NCI-H1092 (cell line): ENCODE measurements around the gene DTNBP1.

Experiments used
- DNase-seq: peaks from one replicate; lab custom pipeline; 2025; lab: John Stamatoyannopoulos, UW

Gene DTNBP1

DNA sequence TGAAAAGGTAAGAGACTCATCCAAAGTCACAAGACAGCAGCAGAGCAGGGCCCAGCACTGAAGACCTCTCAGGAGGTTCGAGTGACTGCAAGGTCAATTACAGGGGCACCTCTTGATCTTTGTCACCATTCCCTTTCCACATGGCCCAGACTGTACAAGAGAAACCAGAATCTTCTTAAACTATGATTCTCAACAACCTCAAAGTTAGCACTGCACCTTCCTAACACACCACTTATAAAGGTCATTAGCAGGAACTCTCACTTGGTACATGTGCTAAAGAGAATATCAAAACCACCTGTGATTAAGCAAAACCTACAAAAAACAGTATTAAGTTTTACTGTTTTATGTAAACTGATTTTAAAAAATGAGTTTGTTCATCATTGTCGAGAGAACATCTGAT lies 70.2 kb downstream of the DTNBP1 start:
- DNase-seq = no peak

DNA sequence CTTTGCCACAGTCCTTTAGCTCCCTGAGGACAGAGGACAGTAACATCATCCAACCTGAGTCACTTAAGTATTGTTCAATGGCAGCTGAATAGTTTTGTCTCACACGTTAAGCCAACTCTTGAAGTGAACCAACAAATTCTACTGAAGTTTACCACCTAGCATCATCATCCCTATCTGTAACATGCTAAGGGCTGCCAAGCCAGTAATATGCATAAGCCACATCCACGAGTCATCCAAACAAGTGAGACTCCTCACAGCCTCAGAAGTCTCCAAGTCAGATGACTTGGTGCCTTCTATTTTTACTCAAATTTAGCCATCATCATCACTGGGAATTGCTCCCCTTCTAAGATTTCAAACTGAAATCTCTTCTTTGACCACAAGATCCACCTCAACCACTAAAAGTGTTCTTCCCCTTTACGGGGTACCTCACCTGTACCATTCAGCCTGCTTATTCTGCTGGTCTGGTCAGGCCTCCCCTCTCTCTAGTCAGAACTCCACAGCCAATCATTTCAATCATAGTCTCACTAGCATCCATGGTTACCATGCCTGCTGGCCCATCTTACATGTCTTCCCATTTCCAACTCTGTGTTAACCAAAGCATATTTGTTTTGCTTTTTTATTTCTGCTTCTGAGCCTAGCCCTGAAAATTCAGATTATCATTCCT lies 73.7 kb downstream of the DTNBP1 start:
- DNase-seq = no peak

DNA sequence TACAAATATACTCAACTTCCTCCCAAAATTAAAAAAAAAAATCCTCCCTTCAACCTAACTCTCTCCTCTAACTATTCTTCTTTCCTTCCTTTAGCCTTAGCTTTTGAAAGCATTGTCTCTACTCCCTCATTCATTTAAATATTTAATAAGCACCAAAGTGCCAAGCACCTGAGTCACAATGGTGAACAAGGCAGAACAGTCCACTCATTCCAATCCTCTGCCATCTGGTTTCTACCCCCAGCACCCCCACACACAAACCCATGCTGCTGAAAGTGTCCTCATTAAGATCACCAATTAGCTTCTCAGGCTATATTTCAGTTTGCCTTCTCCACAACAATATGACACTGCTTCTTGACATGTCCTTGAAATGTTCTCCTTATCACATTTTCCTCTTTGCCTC lies 76.3 kb downstream of the DTNBP1 start:
- DNase-seq = no peak

DNA sequence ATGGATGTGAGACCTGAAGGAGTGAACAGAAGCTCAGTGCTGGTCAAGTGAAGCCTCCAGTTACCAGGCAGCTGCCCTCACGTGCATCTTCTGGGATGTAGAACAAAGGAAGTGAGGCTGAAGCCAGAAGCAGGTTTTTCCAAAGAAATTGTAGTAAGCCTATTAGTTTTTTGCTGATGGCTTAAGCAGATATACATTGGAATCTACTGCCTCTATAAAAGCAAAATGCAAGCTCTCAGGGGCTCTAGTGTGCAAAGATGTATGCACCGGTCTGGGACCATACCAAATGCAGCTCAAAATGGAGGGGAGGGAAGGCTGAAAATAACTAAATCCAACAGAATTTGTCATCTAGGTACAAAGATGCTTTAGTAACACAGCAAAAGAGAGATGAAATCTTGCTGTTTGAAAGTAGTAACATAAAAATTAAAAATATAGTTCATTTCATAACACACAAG lies 77.0 kb downstream of the DTNBP1 start:
- DNase-seq = no peak

DNA sequence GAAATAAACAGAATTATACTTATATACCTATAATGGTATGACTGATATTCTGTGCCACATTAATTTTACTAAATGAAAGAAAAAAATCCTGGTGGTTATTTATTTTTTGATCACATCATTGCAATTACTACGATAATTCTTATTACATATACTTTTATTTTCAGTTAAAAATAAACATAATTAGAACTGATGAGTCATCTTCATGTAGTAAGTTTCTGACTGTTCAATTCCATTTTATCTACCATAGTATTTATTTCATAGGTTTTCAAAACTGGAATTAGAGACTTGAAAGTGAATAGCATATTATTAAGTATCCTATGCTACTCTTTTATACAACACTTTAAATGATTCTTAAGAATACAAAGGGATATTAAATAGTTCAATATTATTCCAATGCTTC lies 80.3 kb downstream of the DTNBP1 start:
- DNase-seq = no peak

DNA sequence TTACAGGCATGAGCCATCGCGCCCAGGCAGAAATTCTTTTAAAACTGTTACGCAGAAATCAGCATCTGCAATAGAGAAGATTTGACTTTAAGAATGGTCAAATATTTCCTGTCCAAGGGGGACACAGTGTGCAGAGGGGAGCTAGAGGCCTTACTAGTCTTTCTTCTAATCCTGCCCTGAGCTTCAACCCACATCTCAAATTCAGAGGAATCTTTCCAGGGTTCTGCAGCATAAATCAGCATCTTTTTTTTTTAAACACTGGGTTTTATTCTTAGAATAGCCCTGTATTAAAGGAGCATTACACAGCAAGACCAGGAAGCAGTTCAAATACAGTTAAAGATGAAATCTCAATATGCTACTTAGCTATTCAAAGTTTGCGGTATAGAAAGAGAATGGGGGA lies 81.1 kb downstream of the DTNBP1 start:
- DNase-seq = no peak

DNA sequence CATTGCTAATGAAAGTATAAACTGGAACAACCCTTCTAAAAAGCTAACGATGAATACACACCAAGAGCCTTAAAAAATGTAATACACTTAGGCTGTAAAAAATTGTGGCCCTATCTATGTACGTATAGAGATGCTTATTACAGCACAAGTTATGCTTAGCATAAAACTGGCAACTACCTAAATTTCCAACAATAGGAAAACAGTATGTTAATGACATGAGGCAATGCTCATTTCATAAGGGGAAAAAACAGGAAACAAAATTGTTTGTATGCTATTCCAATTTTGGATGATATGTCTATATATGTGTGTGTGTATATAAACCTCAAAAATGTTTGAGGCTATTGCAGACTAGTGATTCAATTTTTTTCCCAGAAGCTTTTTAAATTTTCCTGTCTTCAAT lies 82.5 kb downstream of the DTNBP1 start:
- no peak for DNase-seq

DNA sequence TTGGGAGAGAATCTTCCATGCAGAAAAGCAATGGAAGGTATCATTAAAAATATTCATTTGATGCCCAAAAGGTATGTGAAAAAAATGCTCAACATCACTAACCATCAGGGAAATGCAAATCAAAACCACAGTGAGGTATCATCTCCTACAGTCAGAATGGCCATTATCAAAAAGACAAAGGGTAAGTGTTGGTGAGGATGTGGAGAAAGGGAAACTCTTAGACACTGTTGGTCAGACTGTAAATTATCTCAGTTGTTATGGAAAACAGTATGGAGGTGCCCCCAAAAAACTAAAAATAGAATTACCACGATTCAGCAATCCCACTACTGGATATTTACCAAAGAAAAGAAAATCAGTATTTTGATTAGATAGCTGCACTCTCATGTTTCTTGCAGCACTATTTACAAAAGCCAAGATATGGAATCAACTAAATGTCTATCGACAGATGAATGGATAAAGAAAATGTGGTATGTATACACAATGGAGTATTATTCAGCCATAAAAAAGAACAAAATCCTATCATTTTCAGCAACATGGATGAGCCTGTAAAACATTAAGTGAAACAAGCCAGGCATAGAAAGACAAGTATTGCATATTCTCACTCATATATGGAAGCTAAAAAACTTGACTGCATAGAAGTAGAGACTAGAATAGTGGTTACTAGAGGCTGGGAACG lies 84.0 kb downstream of the DTNBP1 start:
- DNase-seq = no peak

DNA sequence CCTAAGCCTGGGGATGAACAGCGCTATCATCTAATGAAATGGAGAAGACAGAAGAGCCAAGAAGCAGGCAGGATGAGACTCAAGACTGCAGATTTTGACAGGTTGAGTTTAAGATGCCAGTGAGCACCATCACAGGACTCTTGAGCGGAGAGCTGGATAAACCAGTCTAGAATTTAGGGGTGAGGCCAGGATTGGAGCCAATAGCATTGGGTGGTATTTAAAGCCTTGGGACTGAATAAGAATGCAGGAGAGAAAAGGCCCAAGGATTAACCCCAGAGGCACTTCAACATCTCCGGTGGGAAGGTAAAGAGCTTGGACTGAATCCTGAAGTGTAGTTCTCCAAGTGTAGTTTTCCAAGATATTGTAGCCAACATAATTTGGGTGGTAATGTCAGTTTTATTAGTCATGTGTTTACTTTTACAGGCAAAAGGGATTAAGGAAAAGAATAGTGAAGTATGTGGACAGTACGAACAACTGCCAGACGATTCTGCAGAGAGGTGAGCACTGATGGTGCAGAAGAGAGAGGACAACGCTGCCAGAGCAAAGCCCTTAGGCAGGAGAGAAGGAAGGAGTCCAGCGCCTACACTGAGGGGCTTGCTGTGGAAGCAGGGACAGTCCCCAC lies 85.2 kb downstream of the DTNBP1 start:
- DNase-seq = no peak

DNA sequence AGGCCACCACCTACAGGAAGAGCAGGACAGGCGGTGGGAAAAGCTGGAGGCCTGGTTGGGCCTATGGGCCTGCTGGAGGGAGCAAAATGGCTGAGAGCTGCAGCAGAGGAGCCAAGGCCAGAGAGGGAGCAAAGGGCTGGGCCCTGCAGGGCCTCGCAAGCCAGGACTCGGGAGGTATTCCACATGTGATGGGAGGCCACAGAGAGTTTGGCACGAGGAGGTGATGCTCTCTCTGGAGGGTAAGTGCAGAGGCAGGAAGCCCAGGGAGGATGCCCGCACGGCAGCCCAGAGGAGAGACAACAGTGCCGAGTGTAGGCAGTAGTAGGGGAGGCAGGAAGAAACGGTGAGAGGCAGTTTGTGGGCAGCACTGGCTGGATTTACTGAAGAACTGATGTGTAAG lies 85.7 kb downstream of the DTNBP1 start:
- DNase-seq = no peak

DNA sequence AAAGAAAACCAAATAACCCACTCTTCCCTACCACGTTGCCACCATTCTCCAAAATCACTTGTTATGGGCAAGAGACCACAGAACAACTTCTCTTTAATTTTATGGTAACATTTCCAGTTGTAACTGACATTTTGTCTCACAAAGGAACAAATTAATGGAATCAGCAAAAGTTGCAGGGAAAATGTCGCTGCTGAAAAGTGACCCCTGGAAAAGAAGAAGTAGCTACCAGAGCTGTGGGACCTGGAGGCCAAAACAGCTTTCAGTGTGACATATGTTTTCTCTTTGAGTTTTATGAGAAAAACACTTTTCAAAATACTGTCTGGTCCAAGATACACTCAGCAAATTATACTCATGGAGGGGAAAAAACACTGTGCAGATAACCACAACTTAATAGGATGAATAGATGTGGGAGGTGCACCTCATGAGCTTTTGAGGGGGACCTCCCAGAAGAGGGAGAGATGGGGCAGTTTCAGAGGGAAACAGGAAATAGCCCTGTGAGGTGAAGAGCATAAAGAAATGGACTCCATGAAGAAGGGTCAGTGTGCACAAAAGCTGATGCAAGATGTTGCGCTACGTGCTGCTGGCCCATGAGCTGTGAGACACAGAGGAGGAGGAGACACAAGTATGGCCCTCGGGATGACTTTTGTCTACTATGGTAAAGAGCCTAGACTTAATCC lies 87.3 kb downstream of the DTNBP1 start:
- no peak for DNase-seq

DNA sequence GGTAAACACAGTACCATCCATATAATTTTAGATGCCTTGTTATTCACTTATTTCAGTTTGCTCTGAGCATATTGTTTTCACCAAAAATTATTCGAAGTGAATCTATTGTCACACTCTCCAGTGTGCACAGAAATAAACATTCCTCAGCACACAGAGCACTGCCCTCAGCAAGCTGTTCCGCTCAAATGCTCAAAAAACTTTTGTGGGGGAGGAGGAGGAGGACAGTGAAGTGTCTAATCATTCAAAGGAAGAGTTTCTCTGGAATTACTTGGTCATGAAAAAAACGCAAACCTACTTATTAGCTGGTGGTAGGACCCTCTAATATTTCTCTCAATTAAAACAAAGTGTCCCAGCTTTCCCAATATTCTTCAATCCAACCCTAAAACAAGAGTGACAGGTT lies 88.3 kb downstream of the DTNBP1 start:
- DNase-seq = no peak

DNA sequence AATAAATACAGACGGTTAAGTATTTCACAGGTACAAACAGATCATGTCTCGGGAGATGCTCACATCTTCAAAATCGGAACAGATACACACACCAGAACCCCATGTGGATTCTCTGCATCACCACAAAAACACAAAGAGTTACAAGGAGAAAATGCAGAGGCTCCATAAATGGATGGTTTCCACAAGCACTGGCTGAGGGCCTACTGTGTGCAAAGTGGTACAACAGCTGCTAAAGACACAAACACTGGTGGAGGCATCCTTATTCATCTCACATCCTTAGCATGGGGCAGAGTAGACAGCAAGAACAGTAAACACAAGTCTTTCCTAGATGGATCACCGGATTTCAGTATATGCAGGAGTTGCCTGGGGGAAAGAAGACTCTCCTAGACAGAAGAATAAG lies 88.8 kb downstream of the DTNBP1 start:
- DNase-seq = no peak

DNA sequence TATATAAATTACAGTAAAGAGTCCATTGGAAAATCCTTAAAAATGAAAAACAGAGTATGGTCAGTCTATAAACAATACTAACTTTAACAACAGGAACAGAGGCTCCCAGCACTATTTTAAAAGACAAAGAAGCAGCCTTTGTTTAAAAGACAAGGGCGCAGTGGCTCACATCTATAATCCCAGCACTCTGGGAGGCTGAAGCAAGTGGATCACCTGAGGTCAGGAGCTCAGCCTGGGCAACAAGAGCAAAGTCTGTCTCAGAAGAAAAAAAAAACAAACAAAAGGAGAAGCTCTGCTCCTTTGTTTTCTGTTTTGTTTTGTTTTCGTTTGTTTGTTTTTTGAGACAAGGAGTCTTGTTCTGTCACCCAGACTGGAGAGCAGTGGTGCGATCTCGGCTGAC lies 89.4 kb downstream of the DTNBP1 start:
- no peak for DNase-seq

DNA sequence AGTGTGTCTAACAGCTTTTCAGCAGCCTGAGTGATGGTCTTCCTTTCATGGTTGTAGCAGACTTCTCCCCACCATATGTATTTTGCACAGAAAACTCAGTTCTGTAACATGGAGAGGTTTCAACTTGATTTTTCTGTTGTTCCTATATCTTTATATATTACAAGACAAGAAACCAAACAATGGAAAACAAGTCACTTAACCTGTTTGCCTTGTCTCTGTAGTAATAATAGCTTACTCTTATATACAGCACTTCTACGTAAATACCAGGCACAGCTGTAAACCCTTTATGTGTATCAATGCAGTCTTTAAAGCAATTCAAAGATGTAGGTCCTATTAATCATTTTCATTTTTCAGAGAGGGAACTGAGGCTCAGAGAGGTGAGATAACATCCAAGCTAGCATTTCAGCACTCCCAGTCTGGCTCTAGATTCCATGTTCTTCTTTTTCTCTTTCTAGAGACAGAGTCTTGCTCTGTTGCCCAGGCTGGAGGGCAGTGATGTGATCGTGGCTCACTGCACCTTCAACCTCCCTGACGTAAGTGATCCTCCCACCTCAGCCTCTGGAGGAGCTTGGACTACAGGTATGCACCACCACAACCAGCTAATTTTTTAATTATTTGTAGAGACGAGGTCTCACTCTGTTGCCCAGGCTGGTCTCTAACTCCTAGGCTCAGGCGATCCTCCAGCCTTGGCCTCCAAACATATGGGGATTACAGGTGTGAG lies 90.4 kb downstream of the DTNBP1 start:
- DNase-seq = no peak

DNA sequence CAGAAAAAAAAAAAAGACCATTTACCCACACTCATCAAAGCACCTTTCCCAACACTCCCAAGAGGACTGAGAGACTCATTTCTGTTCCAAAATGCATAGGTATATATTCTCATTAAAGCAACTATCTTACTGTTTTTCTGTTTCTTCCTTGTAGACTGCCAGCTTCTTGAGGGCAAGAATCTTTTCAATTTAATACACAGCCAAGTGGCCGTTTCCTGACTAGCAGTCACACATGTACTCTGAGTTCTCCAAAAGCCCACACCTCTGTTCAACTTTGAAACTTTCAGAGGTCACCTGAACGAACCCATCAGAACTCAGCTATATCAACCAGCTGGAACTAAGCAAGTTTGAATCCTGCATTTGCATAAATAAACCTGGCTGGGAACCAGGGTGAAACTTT lies 92.7 kb downstream of the DTNBP1 start:
- DNase-seq = no peak

DNA sequence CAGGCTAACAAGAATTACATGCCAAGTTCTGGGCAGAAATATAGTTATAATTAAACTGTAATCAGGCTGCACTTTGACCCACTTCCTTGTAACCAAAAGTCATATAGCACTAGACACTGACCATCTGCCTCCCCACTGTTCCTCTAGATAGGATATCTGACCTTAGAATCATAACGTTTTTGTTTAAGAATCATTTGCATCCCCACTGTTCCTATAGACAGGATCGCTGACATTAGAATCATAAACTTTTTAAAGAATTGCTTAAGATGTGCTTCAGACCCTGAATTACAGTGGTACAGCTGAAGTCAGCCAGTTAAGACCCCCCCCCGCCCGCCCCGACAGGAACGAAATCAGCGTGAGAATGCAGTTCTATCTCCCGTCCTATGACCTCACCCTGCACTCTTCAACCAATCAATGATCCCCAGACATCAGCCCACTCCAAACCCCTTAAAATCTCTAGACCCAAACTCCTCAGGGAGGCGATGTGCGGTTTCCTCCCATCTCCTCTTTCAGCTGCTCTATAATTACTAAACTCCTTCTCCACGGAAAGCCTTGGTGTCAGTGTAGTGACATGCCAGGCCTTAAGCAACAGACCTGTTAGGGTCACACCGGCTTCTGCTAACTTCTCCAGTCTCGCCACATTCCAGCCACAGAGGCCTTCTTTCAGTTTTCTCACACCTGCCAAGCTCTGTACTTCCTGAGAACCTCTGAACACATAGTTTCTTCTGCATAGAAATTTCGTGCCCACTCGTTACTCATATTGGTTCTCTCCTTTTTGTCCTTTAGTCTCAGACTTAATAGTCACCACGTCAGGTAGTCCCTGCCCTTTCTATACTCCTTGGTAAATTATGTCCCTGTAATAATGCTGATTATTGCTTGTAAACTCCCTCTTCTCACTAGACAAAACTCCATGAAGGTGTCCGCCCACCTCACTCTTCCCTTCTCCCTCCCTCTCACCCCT lies 93.5 kb downstream of the DTNBP1 start:
- DNase-seq = no peak

DNA sequence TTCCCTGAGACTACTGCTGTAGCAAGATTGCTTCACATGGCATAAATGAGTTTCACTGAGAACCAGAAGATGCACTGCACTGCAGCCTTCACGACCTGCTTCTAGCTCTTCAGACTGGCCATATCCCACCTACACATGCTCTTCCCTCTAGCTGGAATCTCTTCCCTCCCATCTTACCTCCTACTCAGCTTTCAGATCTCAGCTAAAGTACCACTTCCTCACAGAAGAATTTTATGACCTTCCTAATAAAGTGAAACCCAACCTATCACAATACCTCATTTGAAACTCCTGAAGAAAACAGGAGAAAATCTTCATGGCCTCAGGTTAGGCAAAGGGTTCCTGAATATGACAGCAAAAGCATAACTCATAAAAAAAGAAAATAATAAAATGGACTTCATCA lies 99.9 kb downstream of the DTNBP1 start:
- DNase-seq = no peak

DNA sequence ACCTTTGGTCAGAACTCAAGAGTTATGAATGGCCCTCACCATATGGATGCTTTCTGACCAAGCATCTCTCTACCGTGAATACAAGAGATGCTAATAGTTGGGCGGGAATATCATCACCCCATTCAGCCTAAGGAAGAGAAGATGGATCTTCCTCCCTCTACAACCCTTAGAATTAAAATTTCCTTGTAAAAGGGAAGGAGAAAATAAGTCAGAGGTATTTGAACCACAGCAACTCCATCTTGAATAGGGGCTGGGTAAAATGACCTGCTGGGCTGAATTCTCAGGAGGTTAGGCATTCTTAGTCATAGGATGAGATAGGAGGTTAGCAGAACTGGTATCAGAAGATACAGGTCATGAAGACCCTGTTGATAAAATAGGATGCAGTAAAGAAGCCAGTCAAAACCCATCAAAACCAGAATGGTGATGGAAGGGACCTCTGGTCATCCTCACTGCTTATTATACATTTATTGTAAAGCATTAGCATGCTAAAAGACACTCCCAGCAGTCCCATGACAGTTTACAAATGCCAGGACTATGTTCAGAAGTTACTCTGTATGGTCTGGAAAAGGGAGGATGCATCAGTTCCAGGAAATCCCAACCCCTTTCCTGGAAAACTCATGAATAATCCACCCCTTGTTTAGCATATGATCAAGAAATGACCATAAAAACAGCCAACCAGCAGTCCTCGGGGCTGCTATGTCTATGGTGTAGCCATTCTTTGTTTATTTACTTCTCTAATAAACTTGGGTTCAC lies 101.2 kb downstream of the DTNBP1 start:
- DNase-seq = no peak

DNA sequence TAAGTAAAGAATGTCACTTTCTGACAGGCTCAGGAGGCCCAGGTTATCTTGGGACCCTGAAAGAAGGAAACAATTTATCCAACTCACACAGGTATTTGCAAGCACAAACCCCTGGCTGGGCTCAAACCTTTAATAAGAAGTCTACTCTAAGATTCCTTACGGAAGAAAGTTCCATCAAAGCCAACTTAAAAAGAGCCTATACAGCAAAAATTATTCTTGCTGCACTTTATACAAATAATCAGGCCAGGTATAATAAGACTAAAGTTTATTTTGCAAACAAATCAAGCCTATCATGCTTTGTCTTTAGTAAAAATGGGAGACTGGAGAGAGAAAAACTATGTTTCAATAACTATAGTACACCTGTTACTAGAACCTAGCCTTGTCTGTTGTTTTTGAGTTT lies 102.1 kb downstream of the DTNBP1 start:
- DNase-seq = no peak
